ENCODE measurements around the gene ADPRH. TPM values are rescaled to one million over a fixed set of nuclear protein-coding genes. Genes with fewer than 3 reads are reported as not detected.

Gene ADPRH
- polyA plus RNA-seq, 1 experiment, result 0.36 TPM

- Histone ChIP-seq H3K9me3 (ENCODE audit: control insufficient read depth, insufficient read depth, low read length) (no peaks in the 10 kb centered on the region), H3K27me3 (ENCODE audit: control insufficient read depth, insufficient read depth, low read length) (no peaks in the 10 kb centered on the region), H3K4me3 (ENCODE audit: low read depth, low read length) (no peak overlapping the region), H3K27ac (ENCODE audit: low read depth, low read length) (no peak overlapping the region)
- DNase-seq (ENCODE audit: low read depth, low spot score), result no peak
- TF ChIP-seq, protein P1, sequence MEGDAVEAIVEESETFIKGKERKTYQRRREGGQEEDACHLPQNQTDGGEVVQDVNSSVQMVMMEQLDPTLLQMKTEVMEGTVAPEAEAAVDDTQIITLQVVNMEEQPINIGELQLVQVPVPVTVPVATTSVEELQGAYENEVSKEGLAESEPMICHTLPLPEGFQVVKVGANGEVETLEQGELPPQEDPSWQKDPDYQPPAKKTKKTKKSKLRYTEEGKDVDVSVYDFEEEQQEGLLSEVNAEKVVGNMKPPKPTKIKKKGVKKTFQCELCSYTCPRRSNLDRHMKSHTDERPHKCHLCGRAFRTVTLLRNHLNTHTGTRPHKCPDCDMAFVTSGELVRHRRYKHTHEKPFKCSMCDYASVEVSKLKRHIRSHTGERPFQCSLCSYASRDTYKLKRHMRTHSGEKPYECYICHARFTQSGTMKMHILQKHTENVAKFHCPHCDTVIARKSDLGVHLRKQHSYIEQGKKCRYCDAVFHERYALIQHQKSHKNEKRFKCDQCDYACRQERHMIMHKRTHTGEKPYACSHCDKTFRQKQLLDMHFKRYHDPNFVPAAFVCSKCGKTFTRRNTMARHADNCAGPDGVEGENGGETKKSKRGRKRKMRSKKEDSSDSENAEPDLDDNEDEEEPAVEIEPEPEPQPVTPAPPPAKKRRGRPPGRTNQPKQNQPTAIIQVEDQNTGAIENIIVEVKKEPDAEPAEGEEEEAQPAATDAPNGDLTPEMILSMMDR (IDR thresholded peaks at IDR 0.05; ENCODE audit: low read depth, low read length), result no peak
- ChIA-PET POLR2A (no interaction called here), CTCF (interaction anchor here (1.1 kb wide), 1 partner anchor 25 kb away, joined by 3 read pairs; no protein-coding TSS in a partner anchor)
Measured at GRCh38 chr3:119636249-119636648, 57.0 kb downstream of the ADPRH start.

GRCh38 chr3:119636891-119637611 is 57.8 kb downstream of the ADPRH start:
- DNase-seq (ENCODE audit: low read depth, low spot score), result no peak
- Histone ChIP-seq H3K4me3 (ENCODE audit: low read depth, low read length) (no peak overlapping the region), H3K27me3 (ENCODE audit: control insufficient read depth, insufficient read depth, low read length) (no peaks in the 10 kb centered on the region), H3K9me3 (ENCODE audit: control insufficient read depth, insufficient read depth, low read length) (no peaks in the 10 kb centered on the region), H3K27ac (ENCODE audit: low read depth, low read length) (no peak overlapping the region)
- TF ChIP-seq, protein P1 (IDR thresholded peaks at IDR 0.05; ENCODE audit: low read depth, low read length), result no peak
- CTCF ChIA-PET, result interaction anchor here (1.1 kb wide), 1 partner anchor 24 kb away, joined by 3 read pairs; no protein-coding TSS in a partner anchor
- POLR2A ChIA-PET, result no interaction called here

DNA sequence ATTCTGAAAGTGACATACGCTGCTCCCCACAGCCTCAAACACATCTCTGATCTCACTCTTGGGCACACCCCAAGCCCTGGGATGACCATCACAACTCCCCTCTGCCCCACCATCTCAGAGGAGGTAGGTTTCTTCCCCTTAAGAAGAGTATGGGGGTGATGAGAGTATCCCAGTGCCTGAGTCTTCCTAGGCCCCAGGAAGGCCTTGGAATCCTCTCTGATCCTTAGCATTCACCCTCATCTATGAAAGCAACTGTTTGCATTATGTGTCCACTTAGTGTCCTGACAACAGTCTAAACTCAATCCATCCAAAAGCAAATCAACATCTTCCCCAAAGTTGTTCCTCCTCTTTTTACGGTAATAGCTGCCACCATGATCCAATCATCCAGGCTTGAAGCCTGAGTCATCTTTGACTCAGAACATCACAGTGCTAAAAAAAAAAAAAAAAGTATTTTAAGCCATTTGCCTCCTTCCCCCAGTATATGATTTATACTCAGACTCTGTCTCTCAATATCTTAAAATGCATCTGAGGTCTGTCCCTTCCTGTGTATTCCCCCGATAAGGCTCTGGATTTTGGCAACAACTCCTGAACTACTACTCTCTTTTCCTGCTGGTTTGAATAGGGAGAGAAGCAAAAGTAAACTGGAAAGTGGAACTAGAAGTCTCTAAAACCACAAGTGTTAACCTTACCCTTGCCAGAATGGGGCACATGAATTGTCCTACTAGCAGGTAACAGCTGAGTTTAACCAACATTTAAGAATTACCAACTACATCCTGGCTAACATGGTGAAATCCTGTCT is 58.6 kb downstream of the ADPRH start:
- ChIA-PET POLR2A (interaction anchor here (0.7 to 0.8 kb wide), 2 partner anchors 51 to 140 kb away, joined by 4 read pairs; partner anchors contain the start of gene TIMMDC1), CTCF (no interaction called here)
- Histone ChIP-seq H3K27me3 (ENCODE audit: control insufficient read depth, insufficient read depth, low read length) (no peaks in the 10 kb centered on the region), H3K4me3 (ENCODE audit: low read depth, low read length) (no peak overlapping the region), H3K9me3 (ENCODE audit: control insufficient read depth, insufficient read depth, low read length) (no peaks in the 10 kb centered on the region), H3K27ac (ENCODE audit: low read depth, low read length) (peak overlapping the region; percentile 90)
- TF ChIP-seq, protein P1 (IDR thresholded peaks at IDR 0.05; ENCODE audit: low read depth, low read length), result no peak
- peak; percentile 44 for DNase-seq (ENCODE audit: low read depth, low spot score)

Other genes starting within 250 kb of the ADPRH start
- 34.3 TPM in 2 replicates for gene TMEM39A, start 115.9 kb upstream of the ADPRH start, polyA plus RNA-seq (2011; rRNA removed)
- 14.6 and 20.2 TPM in 2 replicates for gene POGLUT1, start 110.5 kb upstream of the ADPRH start, polyA plus RNA-seq (2011; rRNA removed)
- gene TIMMDC1, start 80.9 kb upstream of the ADPRH start, polyA plus RNA-seq (2011; rRNA removed), result 73.1 and 97.4 TPM in 2 replicates
- not detected in 2 replicates for gene CD80, start 19.9 kb upstream of the ADPRH start, polyA plus RNA-seq (2011; rRNA removed)
- gene PLA1A, start 18.4 kb downstream of the ADPRH start, polyA plus RNA-seq (2011; rRNA removed), result not detected in 2 replicates
- gene POPDC2, start 81.1 kb downstream of the ADPRH start, polyA plus RNA-seq (2011; rRNA removed), result 0.38 and 0.43 TPM in 2 replicates
- 19.2 and 20.0 TPM in 2 replicates for gene COX17, start 97.9 kb downstream of the ADPRH start, polyA plus RNA-seq (2011; rRNA removed)
- not detected in 2 replicates for gene CFAP91, start 123.5 kb downstream of the ADPRH start, polyA plus RNA-seq (2011; rRNA removed)
- not detected in 2 replicates for gene NR1I2, start 202.6 kb downstream of the ADPRH start, polyA plus RNA-seq (2011; rRNA removed)